Mucosa of descending colon (tissue), 3 donors: ENCODE results near the gene CDK19. TPM values are rescaled to one million over a fixed set of nuclear protein-coding genes. Genes with fewer than 3 reads are reported as not detected.

ENCODE experiments used
- ATAC-seq: fragments of 200-7000 bp; cut with Tn5 transposase; one replicate; pipeline ENCODE4 v1.9.1; 2020; ENCODE audit warnings: mild to moderate bottlenecking, moderate library complexity
- DNase-seq, 3 donors: peaks; one replicate each; pipeline ENCODE4 v3.0.0-alpha.2; 2020
- H3K36me3 ChIP-seq: fragments of 200-600 bp; one replicate; pipeline ENCODE4 v1.8.0; 2021; ENCODE audit warnings: low read depth, mild to moderate bottlenecking
- H3K4me1 ChIP-seq: fragments of 200-600 bp; one replicate; pipeline ENCODE4 v1.8.0; 2021; ENCODE audit warnings: low read depth, mild to moderate bottlenecking
- H3K4me3 ChIP-seq: fragments of 200-600 bp; one replicate; pipeline ENCODE4 v1.8.0; 2021; ENCODE audit warnings: mild to moderate bottlenecking
- H3K9me3 ChIP-seq: fragments of 200-600 bp; one replicate; pipeline ENCODE4 v1.8.0; 2021; ENCODE audit warnings: mild to moderate bottlenecking
- CTCF ChIP-seq: fragments of 200-600 bp; IDR thresholded peaks from one replicate; pipeline ENCODE4 v1.8.0; 2022; ENCODE audit warnings: antibody characterized with exemption, mild to moderate bottlenecking
- intact Hi-C, 2 donors: fragments of 100-400 bp; cut with DNase I in 1 of 2; cut with micrococcal nuclease in 1 of 2; formaldehyde crosslinking; loops; one replicate each; pipeline versions ENCODE4 v1.11.0 to v1.11.1; 2022; cut with DNase I, micrococcal nuclease
- total RNA-seq, 3 donors: library from RNA; stranded (reverse); fragmentation: NEBNext Ultra II Directional in 2 of 3; extraction: Animal tissue kit (Norgen Biotek cat#: 25700) in 2 of 3; gene quantifications; one replicate each; pipeline versions ENCODE4 v1.2.1 to v1.2.4, GENCODE V29; 2021 to 2023
- donor health status: DM: no; HTN: no; CAD: no; lungs with moderate emphysema.
- donor health status: DM: no; HTN: no; CAD: no.
- donor health status: DM: no; HTN: yes; CAD: no.

CDK19 gene
- total RNA-seq, 3 donors from 2014 or later: 24.3 to 34.3 (median 27.7) TPM

- intact Hi-C loops: no loop called here
- Histone ChIP-seq H3K9me3 (no peaks in the 10 kb centered on the region), H3K36me3 (no peaks in the 10 kb centered on the region), H3K4me3 (no peak overlapping the region), H3K4me1 (no peaks in the 10 kb centered on the region)
- ATAC-seq (no peak), DNase-seq (no peak)
- no peak for TF ChIP-seq CTCF
These were observed 178.5 kb downstream of the CDK19 start for GRCh38 chr6:110636781-110637180.

- intact Hi-C loops: no loop called here
- no peak for ATAC-seq
- TF ChIP-seq CTCF: no peak
These were observed 180.2 kb downstream of the CDK19 start for GRCh38 chr6:110635096-110635495.

GRCh38 chr6:110633731-110634213 is 181.5 kb downstream of the CDK19 start:
- DNase-seq: no peak
- ATAC-seq: no peak
- Histone ChIP-seq H3K9me3 (no peaks in the 10 kb centered on the region), H3K36me3 (no peaks in the 10 kb centered on the region), H3K4me1 (no peaks in the 10 kb centered on the region), H3K4me3 (no peak overlapping the region)
- intact Hi-C loops: no loop called here
- TF ChIP-seq CTCF: no peak

More at GRCh38 chr6:110635096-110635495, 180.2 kb downstream of the CDK19 start:
- Histone ChIP-seq H3K36me3 (no peaks in the 10 kb centered on the region), H3K4me1 (no peaks in the 10 kb centered on the region), H3K4me3 (no peak overlapping the region), H3K9me3 (no peaks in the 10 kb centered on the region)
- no peak for DNase-seq

- intact Hi-C loops: no loop called here
- ATAC-seq: peak; percentile 90
- DNase-seq: no peak
- H3K36me3 ChIP-seq: no peaks in the 10 kb centered on the region
- H3K4me1 ChIP-seq: no peaks in the 10 kb centered on the region
- no peak overlapping the region for H3K4me3 ChIP-seq
- no peak for TF ChIP-seq CTCF
- no peaks in the 10 kb centered on the region for H3K9me3 ChIP-seq
These were observed 186.1 kb downstream of the CDK19 start for GRCh38 chr6:110629153-110629552.

GRCh38 chr6:110628330-110628729 is 186.9 kb downstream of the CDK19 start:
- ATAC-seq (no peak), DNase-seq (no peak)
- intact Hi-C loops: no loop called here
- H3K4me1 ChIP-seq: no peaks in the 10 kb centered on the region
- TF ChIP-seq CTCF: no peak
- no peak overlapping the region for H3K4me3 ChIP-seq
- no peaks in the 10 kb centered on the region for H3K36me3 ChIP-seq
- no peaks in the 10 kb centered on the region for H3K9me3 ChIP-seq

- intact Hi-C loops: no loop called here
- ATAC-seq: no peak
These were observed 188.8 kb downstream of the CDK19 start for GRCh38 chr6:110626442-110626841.

More at GRCh38 chr6:110626442-110626841, 188.8 kb downstream of the CDK19 start:
- Histone ChIP-seq H3K36me3 (no peaks in the 10 kb centered on the region), H3K4me3 (no peak overlapping the region), H3K9me3 (no peaks in the 10 kb centered on the region), H3K4me1 (no peaks in the 10 kb centered on the region)
- DNase-seq: no peak
- TF ChIP-seq CTCF: no peak
